Kidney (tissue), 14 donors: ENCODE data around the gene ZNF567. TPM values are rescaled to one million over a fixed set of nuclear protein-coding genes. Genes with fewer than 3 reads are reported as not detected.
A peak's percentile ranks its signal among the peaks of the same experiment; 100 is the strongest.
"Not testable (repeated sequence)": the region's sequence is repeated elsewhere in the genome, so short reads cannot be mapped to it uniquely, and the experiment has no call there.

Experiments
- DNase-seq, 5 donors: peaks; one replicate each; pipeline ENCODE4 v3.0.0-alpha.2; 2013 to 2020
- FAIRE-seq: peaks from 2 replicates; lab custom pipeline; 2012; peaks lifted over from hg19 to GRCh38; lab: Jason Lieb, UNC
- H3K27ac ChIP-seq, 2 donors: one replicate each; pipeline ENCODE4 v1.7.0; 2013; ENCODE audit warnings: low read depth in 2 of 2, low read length in 2 of 2, inconsistent platforms in 1 of 2
- H3K27me3 ChIP-seq: one replicate; pipeline ENCODE4 v1.7.1; 2013; ENCODE audit warnings: low read length, inconsistent platforms; ENCODE audit not compliant: control insufficient read depth, insufficient read depth
- H3K36me3 ChIP-seq, 3 donors: one replicate each; pipeline versions ENCODE4 v1.7.0 to v1.7.1; 2013; ENCODE audit warnings: low read length in 3 of 3, control low read depth in 1 of 3, inconsistent platforms in 1 of 3; ENCODE audit not compliant: insufficient read depth in 3 of 3, control insufficient read depth in 2 of 3
- H3K4me1 ChIP-seq, 3 donors: one replicate each; pipeline versions ENCODE4 v1.7.0 to v1.7.1; 2013; ENCODE audit warnings: low read length in 3 of 3, inconsistent platforms in 1 of 3, low read depth in 1 of 3; ENCODE audit not compliant: control insufficient read depth in 2 of 3, insufficient read depth in 2 of 3
- H3K4me3 ChIP-seq, 3 donors: one replicate each; pipeline versions ENCODE4 v1.7.0 to v1.8.1; 2013; ENCODE audit warnings: low read length in 3 of 3, control low read depth in 1 of 3, inconsistent platforms in 1 of 3
- H3K9ac ChIP-seq, 3 donors: one replicate each; pipeline versions ENCODE4 v1.7.0 to v1.7.1; 2013; ENCODE audit warnings: low read length in 3 of 3, control low read depth in 1 of 3, inconsistent platforms in 1 of 3
- H3K9me3 ChIP-seq, 3 donors: one replicate each; pipeline versions ENCODE4 v1.7.0 to v1.7.1; 2013; ENCODE audit warnings: low read length in 3 of 3, control low read depth in 1 of 3, inconsistent platforms in 1 of 3; ENCODE audit not compliant: control insufficient read depth in 2 of 3, insufficient read depth in 1 of 3
- intact Hi-C: fragments of 100-400 bp; cut with DNase I; formaldehyde crosslinking; loops from one replicate; pipeline ENCODE4 v1.11.1; 2022
- polyA plus RNA-seq: library from polyadenylated mRNA; stranded (reverse); fragments of 350-450 nt; fragmentation: Illumina TruSeq; extraction: RNeasy Lipid Tissue Mini Kit (QIAGEN cat#74804); gene quantifications from one replicate; pipeline ENCODE4 v1.2.3, GENCODE V29; 2014; ENCODE audit warnings: low read depth, low replicate concordance; ENCODE audit not compliant: insufficient read depth
- total RNA-seq: library from RNA; stranded (reverse); fragmentation: NEBNext Ultra II Directional; extraction: Animal tissue kit (Norgen Biotek cat#: 25700); gene quantifications from one replicate; pipeline ENCODE4 v1.2.1, GENCODE V29; 2021
- TF ChIP-seq, protein P1 (sequence below): IDR thresholded peaks from 3 replicates; pipeline ENCODE4 v1.5.1; 2012; ENCODE audit warnings: mild to moderate bottlenecking, moderate library complexity, borderline replicate concordance; ENCODE audit not compliant: insufficient read depth; ENCODE audit errors: extremely low read depth
- donor health status: control.
- donor health status: control.
- donor health status: control.
- donor health status: control.
- donor health status: control.
- donor health status: DM: yes; HTN: yes; CAD: no.
- donor health status: Normal renal cell carcinoma (clear cell type).

The ZNF567 gene
- total and polyA plus RNA-seq, 2 donors from 2014 or later = 4.0 to 9.8 TPM

DNA sequence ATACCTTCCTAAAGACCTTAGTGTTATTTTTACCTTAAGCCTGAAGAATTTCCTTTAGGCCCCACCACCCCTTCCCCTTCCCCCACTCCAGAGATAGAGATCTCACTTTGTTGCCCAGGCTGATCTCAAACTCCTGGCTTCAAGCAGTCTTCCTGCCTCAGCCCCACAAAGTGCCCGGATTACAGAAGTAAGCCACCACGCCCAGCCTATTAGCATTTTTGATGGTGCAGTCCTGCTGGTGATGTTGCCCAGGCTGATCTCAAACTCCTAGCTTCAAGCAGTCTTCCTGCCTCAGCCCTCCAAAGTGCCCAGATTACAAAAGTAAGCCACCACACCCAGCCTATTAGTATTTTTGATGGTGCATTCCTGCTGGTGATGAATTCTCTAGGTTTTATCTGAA is 22.0 kb downstream of the ZNF567 start:
- Histone ChIP-seq H3K9me3 (peaks cover 17 to 89% (median 45%) of the 10 kb centered on the region in 3 donors), H3K4me1 (no peaks in the 10 kb centered on the region), H3K27me3 (no peaks in the 10 kb centered on the region), H3K9ac (no peak overlapping the region), H3K27ac (no peak overlapping the region), H3K36me3 (peaks cover 14 to 26% (median 23%) of the 10 kb centered on the region in 3 donors), H3K4me3 (peak overlapping the region in 1 of 3 donors; percentile 8)
- TF ChIP-seq, protein P1, sequence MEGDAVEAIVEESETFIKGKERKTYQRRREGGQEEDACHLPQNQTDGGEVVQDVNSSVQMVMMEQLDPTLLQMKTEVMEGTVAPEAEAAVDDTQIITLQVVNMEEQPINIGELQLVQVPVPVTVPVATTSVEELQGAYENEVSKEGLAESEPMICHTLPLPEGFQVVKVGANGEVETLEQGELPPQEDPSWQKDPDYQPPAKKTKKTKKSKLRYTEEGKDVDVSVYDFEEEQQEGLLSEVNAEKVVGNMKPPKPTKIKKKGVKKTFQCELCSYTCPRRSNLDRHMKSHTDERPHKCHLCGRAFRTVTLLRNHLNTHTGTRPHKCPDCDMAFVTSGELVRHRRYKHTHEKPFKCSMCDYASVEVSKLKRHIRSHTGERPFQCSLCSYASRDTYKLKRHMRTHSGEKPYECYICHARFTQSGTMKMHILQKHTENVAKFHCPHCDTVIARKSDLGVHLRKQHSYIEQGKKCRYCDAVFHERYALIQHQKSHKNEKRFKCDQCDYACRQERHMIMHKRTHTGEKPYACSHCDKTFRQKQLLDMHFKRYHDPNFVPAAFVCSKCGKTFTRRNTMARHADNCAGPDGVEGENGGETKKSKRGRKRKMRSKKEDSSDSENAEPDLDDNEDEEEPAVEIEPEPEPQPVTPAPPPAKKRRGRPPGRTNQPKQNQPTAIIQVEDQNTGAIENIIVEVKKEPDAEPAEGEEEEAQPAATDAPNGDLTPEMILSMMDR = no peak
- FAIRE-seq (no peak), DNase-seq (no peak)
- intact Hi-C loops = no loop called here

DNA sequence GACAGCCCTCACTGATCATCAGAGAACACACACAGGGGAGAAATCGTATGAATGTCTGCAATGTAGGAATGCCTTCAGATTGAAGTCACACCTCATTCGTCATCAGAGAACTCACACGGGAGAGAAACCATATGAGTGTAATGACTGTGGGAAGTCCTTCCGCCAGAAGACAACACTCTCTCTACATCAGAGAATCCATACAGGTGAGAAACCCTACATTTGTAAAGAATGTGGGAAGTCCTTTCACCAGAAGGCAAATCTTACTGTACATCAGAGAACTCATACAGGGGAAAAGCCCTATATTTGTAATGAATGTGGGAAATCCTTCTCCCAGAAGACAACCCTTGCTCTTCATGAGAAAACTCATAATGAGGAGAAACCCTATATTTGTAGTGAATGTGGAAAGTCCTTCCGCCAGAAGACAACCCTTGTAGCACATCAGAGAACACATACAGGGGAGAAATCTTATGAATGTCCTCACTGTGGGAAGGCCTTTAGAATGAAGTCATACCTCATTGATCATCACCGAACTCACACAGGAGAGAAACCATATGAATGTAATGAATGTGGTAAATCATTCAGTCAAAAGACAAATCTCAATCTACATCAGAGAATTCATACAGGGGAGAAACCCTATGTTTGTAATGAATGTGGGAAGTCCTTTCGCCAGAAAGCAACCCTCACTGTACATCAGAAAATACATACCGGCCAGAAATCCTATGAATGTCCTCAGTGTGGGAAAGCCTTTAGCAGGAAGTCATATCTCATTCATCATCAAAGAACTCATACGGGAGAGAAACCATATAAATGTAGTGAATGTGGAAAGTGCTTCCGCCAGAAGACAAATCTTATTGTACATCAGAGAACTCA is 32.5 kb downstream of the ZNF567 start:
- Histone ChIP-seq H3K27ac (no peak overlapping the region), H3K9ac (no peak overlapping the region), H3K27me3 (no peaks in the 10 kb centered on the region), H3K4me3 (peak overlapping the region in 2 of 3 donors; percentile 6 to 8), H3K36me3 (peaks cover 13 to 51% (median 36%) of the 10 kb centered on the region in 3 donors), H3K9me3 (peaks cover 12 to 80% (median 61%) of the 10 kb centered on the region in 3 donors), H3K4me1 (no peaks in the 10 kb centered on the region)
- DNase-seq (no peak), FAIRE-seq (no peak)
- TF ChIP-seq, protein P1 = no peak
- intact Hi-C loops = loop anchor here (10.0 kb wide), 1 partner anchor 95 kb away; no protein-coding TSS in a partner anchor

DNA sequence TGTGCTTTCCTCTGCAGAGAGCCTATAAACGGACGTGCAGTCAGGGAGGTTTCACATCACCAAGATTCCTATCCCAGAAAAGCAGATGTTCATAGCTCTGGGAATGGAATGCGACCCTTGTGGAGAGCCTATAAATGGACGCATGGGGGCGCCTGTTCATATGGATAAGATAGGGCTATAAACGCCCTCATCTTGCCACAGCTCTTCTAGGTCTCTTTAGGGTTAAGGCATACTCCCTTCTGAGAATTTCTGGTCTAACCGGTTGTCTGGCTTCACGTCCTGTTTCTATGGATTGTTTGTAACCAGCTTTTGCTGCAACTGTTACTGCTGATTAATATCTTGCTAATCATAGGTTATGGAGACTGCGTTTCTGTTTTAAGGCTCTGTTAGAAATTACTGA is 48.8 kb downstream of the ZNF567 start:
- H3K36me3 ChIP-seq, DNase-seq, H3K27me3 ChIP-seq, H3K9ac ChIP-seq, intact Hi-C loops, H3K27ac ChIP-seq, H3K4me3 ChIP-seq, H3K4me1 ChIP-seq, FAIRE-seq: not testable (repeated sequence)
- peaks cover 1 to 70% (median 21%) of the 10 kb centered on the region in 3 donors for H3K9me3 ChIP-seq

GRCh38 chr19:36745870-36746269 is 58.5 kb downstream of the ZNF567 start:
- intact Hi-C loops = no loop called here
- FAIRE-seq (no peak), DNase-seq (no peak)
- Histone ChIP-seq H3K36me3 (peaks cover 12 to 29% (median 20%) of the 10 kb centered on the region in 3 donors), H3K4me1 (no peaks in the 10 kb centered on the region), H3K27me3 (no peaks in the 10 kb centered on the region), H3K9me3 (peaks cover 23 to 92% (median 53%) of the 10 kb centered on the region in 3 donors), H3K9ac (no peak overlapping the region), H3K27ac (no peak overlapping the region), H3K4me3 (peak overlapping the region in 1 of 3 donors; percentile 1)
- TF ChIP-seq, protein P1 = no peak
